Thoracic aorta (tissue), 2 donors: ENCODE data around the gene FDXACB1. TPM values are rescaled to one million over a fixed set of nuclear protein-coding genes. Genes with fewer than 3 reads are reported as not detected.
A peak's percentile ranks its signal among the peaks of the same experiment; 100 is the strongest.

ENCODE experiments used
- ATAC-seq: fragments of 150-250 bp; one replicate; pipeline ENCODE4 v1.8.0; 2017; ENCODE audit warnings: low read depth; ENCODE audit not compliant: insufficient number of reproducible peaks, low FRiP score
- DNase-seq: peaks from one replicate; pipeline ENCODE4 v3.0.0-alpha.2; 2020; ENCODE audit warnings: low spot score
- H3K27ac ChIP-seq, 2 donors: fragments of 200-600 bp; sonication (generic); 1 replicate in 1 of 2; 2 replicates in 1 of 2; pipeline ENCODE4 v1.5.1; 2016; ENCODE audit warnings: mild to moderate bottlenecking in 2 of 2, moderate library complexity in 2 of 2
- H3K27me3 ChIP-seq: fragments of 200-600 bp; sonication (generic); replicated peaks from 2 replicates; pipeline ENCODE4 v1.6.0; 2016; ENCODE audit warnings: mild to moderate bottlenecking; ENCODE audit not compliant: insufficient read depth
- H3K36me3 ChIP-seq: fragments of 200-600 bp; sonication (generic); one replicate; pipeline ENCODE4 v1.5.1; 2016
- H3K4me1 ChIP-seq, 2 donors: fragments of 200-600 bp; sonication (generic); 1 replicate in 1 of 2; 2 replicates in 1 of 2; pipeline versions ENCODE4 v1.5.1 to v1.6.0; 2016; ENCODE audit warnings: low read depth in 2 of 2, mild to moderate bottlenecking in 1 of 2; ENCODE audit not compliant: control insufficient read depth in 1 of 2
- H3K4me3 ChIP-seq: fragments of 200-600 bp; sonication (generic); 2 replicates; pipeline ENCODE4 v1.5.1; 2016; ENCODE audit warnings: mild to moderate bottlenecking
- H3K9me3 ChIP-seq: fragments of 200-600 bp; sonication (generic); 2 replicates; pipeline ENCODE4 v1.5.1; 2016
- total RNA-seq, 2 donors: library from RNA; depleted of rRNA; stranded (reverse); fragments of >200 nt; gene quantifications; one replicate each; pipeline versions ENCODE4 v1.1.0 to v1.2.3, GENCODE V29; 2016
- TF ChIP-seq, protein P1 (sequence below): fragments of 200-600 bp; sonication (generic); IDR thresholded peaks from one replicate; pipeline ENCODE4 v1.5.1; 2019; ENCODE audit warnings: antibody characterized with exemption

The FDXACB1 gene
- total RNA-seq, 2 donors from 2014 or later = 0.71 to 1.8 TPM

DNA sequence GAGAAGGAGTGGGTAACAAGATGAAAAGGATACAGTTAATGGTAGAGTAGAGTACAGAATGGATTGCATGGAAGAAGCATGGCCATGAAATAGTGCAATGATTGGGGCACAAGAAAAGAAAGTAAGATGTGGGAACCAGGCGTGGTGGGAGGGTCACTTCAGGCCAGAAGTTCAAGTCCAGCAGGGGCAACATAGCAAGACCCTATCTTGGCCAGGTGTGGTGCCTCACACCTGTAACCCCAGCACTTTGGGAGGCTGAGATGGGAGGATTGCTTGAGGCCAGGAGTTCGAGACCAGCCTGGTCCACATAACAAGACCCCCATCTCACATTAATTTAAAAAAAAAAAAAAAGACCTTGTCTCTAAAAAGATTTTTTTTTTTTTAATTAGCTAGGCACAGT is 38.3 kb upstream of the FDXACB1 start:
- ATAC-seq (no peak), DNase-seq (no peak)
- no peaks in the 10 kb centered on the region for H3K36me3 ChIP-seq
- no peak overlapping the region for H3K4me3 ChIP-seq
- H3K9me3 ChIP-seq = no peaks in the 10 kb centered on the region
- no peaks in the 10 kb centered on the region for H3K27me3 ChIP-seq
- TF ChIP-seq, protein P1, sequence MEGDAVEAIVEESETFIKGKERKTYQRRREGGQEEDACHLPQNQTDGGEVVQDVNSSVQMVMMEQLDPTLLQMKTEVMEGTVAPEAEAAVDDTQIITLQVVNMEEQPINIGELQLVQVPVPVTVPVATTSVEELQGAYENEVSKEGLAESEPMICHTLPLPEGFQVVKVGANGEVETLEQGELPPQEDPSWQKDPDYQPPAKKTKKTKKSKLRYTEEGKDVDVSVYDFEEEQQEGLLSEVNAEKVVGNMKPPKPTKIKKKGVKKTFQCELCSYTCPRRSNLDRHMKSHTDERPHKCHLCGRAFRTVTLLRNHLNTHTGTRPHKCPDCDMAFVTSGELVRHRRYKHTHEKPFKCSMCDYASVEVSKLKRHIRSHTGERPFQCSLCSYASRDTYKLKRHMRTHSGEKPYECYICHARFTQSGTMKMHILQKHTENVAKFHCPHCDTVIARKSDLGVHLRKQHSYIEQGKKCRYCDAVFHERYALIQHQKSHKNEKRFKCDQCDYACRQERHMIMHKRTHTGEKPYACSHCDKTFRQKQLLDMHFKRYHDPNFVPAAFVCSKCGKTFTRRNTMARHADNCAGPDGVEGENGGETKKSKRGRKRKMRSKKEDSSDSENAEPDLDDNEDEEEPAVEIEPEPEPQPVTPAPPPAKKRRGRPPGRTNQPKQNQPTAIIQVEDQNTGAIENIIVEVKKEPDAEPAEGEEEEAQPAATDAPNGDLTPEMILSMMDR = no peak
- peaks cover 15 to 42% of the 10 kb centered on the region in 2 donors for H3K4me1 ChIP-seq
- peak overlapping the region; percentile 5 to 99 for H3K27ac ChIP-seq

DNA sequence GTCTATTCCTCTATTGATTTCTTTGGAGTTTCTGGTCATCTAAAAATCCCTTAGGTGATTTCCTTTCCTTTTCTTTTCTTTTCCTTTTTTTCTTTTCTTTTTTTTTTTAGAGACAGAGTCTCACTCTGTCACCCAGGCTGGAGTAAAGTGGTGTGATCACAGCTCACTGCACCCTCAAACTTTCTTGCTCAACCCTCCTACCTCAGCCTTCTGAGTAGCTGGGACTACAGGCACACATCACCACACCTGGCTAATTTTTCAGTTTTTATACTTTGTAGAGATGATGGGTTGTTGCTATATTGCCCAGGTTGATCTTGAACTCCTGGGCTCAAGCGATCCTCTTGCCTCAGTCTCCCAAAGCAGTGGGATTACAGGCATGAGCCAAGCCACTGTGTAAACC is 37.8 kb upstream of the FDXACB1 start:
- DNase-seq = no peak
- Histone ChIP-seq H3K4me1 (peaks cover 10 to 37% of the 10 kb centered on the region in 2 donors), H3K9me3 (no peaks in the 10 kb centered on the region), H3K27ac (peak overlapping the region; percentile 5 to 99), H3K36me3 (no peaks in the 10 kb centered on the region), H3K27me3 (no peaks in the 10 kb centered on the region), H3K4me3 (no peak overlapping the region)
- no peak for ATAC-seq
- TF ChIP-seq, protein P1 = no peak

DNA sequence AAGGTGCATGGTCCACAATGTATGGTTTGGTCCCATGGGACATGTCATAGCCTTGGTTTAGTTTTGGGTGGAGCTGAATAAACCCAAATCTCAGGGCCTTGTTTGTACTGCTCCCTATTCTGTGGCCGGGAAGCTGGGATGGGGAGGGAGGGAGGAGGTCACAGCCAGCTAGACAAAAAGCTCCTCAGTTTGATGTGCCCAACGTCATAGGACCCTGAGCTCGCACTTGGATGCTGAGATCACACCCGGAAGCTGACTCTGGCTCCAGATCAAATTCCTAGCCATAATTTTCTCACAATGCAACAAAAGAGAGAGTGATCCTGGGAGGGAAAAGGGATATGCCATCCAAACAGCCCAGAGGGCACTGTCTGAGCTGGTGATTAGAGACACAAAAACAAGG is 35.0 kb upstream of the FDXACB1 start:
- DNase-seq (peak; percentile 47), ATAC-seq (peak; percentile 31)
- H3K27ac ChIP-seq = peak overlapping the region; percentile 99 to 100
- no peaks in the 10 kb centered on the region for H3K27me3 ChIP-seq
- peak overlapping the region; percentile 76 for H3K4me3 ChIP-seq
- TF ChIP-seq, protein P1 = no peak
- no peaks in the 10 kb centered on the region for H3K9me3 ChIP-seq
- peaks cover 10 to 42% of the 10 kb centered on the region in 2 donors for H3K4me1 ChIP-seq
- no peaks in the 10 kb centered on the region for H3K36me3 ChIP-seq

DNA sequence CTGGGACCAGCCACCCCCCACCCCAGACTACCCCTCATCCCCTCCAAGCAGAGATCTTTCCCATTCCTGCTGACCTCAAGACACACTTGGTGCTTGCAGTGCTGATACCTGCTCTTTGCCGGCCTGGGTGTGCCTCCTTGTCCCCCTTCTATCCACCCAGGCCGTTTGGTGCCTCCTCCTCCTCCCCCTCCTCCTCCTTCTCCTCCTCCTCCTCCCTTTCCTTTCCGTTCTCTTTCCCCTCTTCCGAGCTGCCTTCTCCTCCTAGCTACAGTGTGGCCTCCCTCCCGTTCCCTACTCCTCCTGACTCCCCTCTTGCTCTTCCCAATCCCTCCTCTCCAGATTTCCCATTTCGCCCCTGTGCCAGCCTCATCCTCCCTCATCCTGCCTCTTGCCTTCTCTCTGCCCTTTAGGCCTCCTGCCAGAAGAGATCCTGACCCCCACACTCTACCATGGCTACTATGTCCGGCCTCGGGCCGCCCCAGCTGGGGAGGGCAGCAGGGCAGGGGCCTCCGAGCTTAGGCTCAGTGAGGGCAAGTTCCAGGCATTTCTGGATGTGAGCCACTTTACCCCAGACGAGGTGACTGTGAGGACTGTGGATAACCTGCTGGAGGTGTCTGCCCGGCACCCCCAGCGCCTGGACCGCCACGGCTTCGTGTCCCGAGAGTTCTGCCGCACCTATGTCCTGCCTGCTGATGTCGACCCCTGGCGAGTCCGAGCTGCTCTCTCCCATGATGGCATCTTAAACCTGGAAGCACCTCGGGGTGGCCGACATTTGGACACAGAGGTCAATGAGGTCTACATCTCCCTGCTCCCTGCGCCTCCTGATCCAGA is 34.3 kb upstream of the FDXACB1 start:
- no peaks in the 10 kb centered on the region for H3K27me3 ChIP-seq
- H3K36me3 ChIP-seq = no peaks in the 10 kb centered on the region
- DNase-seq = no peak
- H3K27ac ChIP-seq = peak overlapping the region; percentile 99 to 100
- no peaks in the 10 kb centered on the region for H3K9me3 ChIP-seq
- H3K4me3 ChIP-seq = peak overlapping the region; percentile 76
- no peak for ATAC-seq
- TF ChIP-seq, protein P1 = no peak
- peaks cover 10 to 42% of the 10 kb centered on the region in 2 donors for H3K4me1 ChIP-seq

DNA sequence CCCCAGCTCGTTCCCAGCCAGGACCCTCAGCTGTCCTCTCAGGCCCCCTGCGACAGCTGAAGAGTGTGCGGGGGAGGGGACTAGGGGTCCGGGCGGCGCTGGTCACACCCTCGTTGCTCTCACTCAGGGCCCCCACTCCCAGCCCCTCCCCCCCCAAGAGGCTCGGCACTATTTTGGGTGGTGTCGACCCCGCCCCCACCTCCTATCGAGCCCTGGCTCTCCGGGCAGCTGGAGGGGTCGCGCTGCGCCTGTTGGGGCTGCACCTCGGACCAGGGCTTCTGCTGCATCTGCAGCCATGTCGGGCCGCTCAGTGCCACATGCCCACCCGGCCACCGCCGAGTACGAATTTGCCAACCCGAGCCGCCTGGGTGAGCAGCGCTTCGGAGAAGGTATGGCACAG is 33.6 kb upstream of the FDXACB1 start, which contains the start of gene HSPB2:
Gene HSPB2, plus strand, starts transcription at position 200 of the 400 bp plus-strand sequence. Its CDS starts 96 bp downstream, at position 296.
- TF ChIP-seq, protein P1 = no peak
- peaks cover 7 to 40% of the 10 kb centered on the region in 2 donors for H3K4me1 ChIP-seq
- no peaks in the 10 kb centered on the region for H3K36me3 ChIP-seq
- no peak for DNase-seq
- peak within 1 kb of the TSS; percentile 76 for H3K4me3 ChIP-seq
- no peaks in the 10 kb centered on the region for H3K27me3 ChIP-seq
- no peaks in the 10 kb centered on the region for H3K9me3 ChIP-seq
- H3K27ac ChIP-seq = peak within 1 kb of the TSS; percentile 99 to 100
- no peak for ATAC-seq
